ENCODE measurements around the gene PLIN4.
"Not testable (repeated sequence)": the region's sequence is repeated elsewhere in the genome, so short reads cannot be mapped to it uniquely, and the experiment has no call there.

The PLIN4 gene

DNA sequence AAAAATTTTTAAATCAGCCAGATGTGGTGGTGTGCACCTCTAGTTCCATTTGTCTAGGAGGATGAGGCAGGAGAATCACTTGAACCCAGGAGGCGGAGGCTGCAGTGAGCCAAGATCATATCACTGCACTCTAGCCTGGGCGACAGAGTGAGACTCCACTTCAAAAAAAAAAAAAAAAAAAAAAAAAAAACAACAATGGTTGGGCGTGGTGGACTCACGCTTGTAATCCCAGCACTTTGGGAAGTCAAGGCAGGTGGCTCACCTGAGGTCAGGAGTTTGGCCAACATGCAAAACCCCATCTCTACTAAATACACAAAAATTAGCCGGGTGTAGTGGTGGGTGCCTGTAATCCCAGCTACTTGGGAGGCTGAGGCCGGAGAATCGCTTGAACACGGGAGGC lies 9.1 kb upstream of the PLIN4 start:
- DNase-seq (ENCODE audit: low spot score) = not testable (repeated sequence)

DNA sequence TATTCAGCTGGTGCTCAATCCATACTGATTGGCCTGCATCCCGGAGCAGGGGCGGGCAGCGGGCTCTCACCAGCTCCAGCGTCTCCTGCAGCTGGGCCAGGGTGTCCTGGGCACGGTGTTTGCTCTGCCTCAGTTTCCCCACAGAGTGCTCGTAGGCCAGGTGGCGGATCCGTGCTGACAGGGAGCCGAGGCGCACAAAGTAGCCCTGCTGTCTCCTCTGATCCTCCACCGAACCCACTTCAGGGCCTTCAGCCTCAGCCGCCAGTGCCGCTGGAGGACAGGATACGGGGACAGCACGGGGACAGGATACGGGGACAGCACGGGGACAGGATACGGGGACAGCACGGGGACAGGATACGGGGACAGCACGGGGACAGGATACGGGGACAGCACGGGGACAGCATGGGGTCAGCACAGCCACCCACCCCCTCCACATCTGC lies 7.3 kb upstream of the PLIN4 start:
- DNase-seq (ENCODE audit: low spot score) = no peak

DNA sequence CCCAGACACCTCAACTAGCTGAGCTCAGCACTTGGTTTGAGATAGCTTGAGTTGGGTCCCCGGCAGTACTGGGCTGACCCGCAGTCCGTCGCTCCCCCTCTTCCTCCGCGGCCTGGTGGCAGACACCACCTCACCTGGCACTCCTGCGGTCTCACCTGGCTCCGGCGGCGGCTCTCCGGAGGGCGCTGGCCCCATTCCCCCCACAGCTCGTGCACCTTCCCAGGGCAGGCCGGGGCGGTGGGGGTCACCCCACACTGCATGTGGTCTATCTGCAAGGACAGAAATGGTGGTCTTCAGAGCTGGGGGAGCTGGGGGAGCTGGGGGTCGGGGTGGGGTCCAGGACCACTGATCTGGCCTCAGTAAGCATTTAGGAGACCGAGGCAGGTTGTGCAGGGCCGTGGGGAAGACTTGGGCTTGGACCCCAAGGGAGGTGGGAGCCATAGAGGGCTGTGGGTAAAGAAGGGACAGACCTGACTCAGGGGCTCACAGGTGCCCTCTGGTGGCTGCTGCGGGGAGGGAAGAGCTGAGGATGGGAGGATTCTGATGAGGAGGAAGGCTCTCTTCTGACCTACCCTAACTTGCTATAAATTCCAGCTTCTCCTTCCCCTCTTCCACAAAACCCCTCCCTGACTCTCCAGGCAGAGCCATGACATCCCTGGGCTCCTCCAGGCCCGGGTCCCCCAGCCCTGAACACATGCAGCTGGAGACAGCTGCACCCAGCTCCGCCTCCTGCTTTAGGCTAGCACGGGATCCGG lies 6.7 kb upstream of the PLIN4 start:
- peak; percentile 76 for DNase-seq (ENCODE audit: low spot score)

DNA sequence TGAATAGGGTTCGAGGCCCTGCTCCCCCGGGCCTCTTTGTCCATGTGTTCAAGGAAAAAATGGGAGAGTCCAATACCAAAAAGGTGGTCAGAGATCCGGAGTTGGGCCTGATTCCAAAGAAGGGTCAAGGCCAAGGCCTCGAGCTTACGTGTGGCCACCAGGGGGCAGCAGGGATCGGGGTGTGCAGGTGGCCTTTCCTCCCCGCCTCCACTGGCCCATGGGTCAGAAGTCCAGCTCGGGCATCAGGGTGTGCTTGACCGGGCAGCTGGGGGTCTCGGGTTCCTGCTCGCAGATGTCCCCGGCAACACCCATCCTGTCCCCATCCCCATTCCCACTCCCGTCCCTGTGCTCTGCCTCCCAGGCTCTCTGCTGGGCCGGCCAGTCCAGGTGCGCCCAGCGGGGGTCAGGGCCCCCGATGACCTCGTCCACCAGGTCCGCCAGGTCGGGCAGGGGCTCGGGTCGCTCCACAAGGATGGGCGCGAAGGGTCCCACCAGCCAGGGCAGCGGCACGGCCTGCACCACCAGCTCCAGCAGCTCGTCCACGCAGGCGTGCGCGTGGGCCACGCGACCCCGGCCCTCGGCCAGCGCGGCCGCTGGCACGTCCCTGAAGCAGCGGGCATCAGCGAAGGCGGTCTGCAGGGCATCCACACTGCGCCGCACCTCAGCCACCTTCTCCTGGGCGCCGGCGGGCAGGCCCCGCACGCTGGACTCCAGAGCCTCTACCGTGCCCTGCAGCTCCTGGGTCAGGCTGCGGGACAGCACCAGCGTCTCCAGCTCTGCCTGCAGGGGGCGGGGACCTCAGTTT lies 5.2 kb upstream of the PLIN4 start:
- DNase-seq (ENCODE audit: low spot score) = peak; percentile 72

DNA sequence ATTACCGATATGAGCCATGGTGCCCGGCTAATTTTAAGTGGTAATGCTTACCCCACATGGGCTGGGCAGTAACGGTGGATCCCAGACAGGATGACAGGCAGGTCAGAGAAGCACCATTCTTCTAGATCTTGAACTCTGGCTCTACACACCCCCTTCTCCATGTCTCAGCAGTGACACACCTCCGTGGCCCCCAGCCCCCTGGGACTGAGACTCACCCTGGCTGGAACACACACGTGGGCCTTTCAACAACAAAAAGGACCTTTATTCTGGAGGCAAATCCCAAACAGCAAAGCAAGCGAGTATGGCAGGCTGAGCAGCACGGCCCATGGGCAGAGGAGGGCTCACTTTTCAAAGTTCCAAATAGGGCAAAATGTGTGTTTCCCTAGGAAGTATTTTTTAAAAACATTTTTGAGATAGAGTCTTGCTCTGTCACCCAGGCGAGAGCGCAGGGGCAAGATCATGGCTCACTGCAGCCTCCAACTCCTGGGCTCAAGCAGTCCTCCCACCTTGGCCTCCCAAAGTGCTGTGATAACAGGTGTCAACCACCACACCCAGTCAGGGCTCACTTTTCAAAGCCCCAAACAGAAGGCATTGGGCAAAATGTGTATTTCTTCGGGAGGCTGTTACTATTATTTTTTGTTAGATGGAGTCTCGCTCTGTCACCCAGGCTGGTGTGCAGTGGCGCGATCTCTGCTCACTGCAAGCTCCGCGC lies 4.2 kb upstream of the PLIN4 start:
- DNase-seq (ENCODE audit: low spot score) = no peak

DNA sequence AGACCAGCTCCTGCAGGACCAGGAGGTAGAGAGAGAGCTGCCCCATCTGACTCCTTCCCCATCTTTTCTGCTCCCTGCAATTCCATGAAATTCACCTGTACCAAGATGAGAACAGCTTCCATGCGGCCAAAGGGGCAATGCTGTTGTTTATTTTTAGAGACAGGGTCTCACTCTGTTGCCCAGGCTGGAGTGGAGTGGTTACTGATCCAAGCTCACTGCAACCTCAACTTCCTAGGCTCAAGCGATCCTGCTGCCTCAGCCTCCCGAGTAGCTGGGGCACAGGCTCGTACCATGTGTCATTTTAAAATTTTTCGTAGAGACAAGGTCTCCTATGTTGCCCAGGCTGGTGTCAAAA lies 3.6 kb upstream of the PLIN4 start:
- DNase-seq (ENCODE audit: low spot score) = no peak

DNA sequence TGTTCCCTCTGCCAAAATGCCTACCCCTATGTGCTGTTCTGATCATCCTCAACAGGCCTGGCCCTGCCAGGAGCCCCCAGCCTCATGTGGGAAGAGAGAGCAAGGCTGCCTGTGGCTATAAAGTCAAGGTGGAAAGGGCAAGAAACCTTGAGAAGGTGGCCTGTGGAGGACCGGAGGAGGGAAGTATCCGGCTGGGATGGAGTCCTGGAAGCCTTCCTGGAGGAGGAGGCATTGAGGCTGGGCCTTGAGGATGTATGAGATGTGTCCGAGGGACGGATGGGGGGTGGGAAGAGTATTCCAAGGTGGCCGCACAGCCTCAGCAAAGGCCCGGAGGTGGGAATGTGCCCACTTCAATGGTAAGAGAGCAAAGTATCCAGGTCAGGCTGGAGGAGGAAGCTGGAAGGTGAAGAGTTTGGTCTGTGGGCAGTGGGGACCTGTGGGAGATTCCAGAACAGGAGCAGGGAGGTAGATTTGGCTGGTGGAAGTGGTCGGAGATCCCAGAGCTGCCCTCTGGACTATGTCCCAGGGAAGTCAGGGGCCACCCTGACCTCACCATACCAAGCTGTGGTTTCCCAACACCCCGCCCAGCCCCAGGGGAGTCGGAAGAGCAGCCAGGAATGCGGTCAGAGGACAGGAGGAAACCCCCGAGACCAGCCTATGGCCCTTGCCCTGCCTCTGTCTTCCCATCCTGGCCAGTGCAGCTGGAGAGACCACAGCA lies 3.0 kb upstream of the PLIN4 start:
- no peak for DNase-seq (ENCODE audit: low spot score)

DNA sequence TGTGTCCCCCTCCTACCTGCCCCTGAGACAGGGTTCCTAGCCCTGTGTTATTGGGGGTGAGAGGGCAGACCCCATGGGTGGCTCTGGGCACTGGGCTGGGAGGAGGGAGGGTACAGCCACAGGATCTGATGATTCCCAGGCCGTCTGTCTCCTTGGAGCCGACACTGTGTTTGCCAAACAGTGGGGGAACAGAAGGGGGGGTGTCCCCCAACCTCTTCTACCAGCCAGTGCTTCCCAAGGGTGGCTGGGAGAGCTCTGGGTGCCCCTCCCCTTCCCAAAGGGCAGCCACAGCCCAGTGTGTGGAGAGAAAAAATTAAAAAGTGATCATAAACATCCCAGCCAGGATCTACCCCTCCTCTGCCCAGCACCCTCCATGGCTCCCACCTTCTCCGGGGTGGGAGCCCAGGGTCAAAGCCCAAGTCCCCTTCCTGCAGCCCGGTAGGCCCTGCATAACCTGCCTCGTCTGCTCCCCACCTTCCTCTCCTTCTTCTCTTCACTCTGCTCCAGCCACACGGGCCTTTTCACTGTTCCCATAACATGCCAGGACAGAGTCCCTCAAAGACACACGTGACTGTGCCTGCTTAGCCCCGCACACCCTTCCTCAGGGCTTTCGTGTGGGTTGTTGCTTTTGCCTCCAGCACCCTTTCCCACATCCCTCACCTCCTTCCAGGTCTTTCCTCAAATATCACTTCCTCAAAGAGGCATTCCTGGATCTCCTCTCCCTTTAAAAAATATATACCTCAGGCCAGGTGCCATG lies 1.4 kb upstream of the PLIN4 start:
- DNase-seq (ENCODE audit: low spot score) = no peak

DNA sequence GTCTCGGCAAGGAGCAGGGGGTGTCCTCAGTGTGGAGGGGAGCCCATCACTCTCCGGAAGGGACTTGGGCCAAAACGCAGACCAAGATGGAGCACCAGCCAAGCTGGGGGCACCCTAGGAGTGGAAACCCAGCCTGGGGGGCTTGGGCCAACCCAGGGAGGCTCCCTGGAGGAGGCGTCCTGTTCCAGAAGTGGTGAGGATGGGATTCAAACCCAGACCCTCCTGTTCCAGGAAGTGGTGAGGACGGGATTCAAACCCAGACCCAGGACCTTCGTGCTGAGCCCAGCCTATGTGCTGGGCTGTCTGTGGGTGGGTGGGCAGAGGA lies 848 bp upstream of the PLIN4 start:
- DNase-seq (ENCODE audit: low spot score) = no peak

DNA sequence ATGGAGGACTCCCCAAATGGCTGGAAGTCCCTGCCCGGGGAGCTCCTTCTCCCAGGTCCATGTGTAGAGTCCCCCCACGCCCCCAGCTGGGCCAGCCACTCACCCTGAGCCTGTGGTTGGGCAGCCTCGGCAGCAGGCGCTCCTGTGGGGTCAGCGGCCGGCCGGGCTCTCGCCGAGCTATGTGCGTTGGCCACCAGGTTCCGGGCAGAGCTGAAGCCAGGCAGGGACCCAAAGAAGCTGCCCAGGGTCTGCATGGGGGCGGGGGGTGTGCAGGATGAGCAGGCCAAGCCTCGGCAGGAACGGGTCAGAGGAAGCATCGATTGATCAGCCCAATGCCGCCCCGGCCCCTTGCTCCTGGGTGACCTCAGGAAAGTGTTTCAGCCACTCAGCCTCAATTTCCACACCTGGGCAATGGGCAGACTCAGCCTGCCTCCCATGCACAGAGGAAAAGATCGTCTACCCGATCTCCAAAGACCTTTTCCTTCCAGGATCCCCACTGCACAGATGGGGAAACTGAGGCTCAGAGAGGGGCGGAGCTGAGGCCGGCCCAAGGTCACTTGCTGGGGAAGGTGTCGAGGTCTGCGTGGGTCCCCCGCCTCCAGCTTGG lies 732 bp downstream of the PLIN4 start:
- no peak for DNase-seq (ENCODE audit: low spot score)

DNA sequence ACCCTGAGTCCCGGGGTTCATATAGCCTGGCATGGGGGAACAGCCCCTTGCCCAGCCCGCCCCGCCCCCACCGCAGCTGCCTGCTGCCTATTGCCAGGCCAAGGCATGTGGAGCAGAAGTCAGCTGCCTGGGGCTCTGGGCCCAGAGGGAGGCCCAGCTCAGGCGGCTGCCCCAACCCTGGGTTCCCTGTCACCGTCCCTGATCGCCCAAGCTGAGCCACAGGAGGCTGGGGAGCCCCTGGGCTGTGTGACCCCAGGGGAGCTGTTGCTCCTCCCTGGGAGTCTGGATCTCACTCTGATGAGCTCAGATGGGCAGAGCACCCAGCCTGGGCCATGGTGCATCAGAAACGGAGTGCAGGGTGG lies 1.4 kb downstream of the PLIN4 start:
- DNase-seq (ENCODE audit: low spot score) = no peak

DNA sequence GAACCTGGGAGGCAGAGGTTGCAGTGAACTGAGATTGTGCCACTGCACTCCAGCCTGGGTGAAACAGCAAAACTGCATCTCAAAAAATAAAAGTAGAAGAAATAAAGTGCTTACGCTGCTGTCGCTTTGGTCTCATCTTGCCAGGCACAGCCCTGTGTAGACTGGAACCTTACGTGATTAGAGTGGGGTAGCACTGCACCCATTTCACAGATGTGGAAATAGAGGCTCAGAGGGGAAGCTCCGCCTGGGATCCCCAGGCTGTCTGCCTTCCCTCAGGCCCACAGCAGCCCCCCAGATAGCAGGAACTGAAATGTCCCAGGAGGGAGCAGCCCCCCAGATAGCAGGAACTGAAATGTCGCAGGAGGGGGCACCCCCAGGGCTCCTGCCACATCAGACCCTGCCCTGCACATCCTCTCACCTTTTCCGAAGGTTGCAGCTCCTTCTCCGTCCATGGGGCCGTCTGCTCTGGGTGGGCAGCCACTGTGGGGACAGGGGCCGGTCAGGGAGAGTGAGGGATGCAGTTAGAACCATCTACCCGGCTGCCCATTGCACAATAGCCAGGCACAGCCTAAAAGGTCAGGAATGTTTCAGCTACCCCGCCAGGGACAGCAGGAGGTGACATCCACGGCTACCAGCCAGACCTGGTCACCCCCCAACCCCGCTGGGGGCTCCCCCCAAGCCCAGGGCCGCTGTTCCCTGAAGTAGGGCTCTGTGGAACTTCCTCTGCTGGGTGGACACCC lies 1.9 kb downstream of the PLIN4 start:
- no peak for DNase-seq (ENCODE audit: low spot score)

DNA sequence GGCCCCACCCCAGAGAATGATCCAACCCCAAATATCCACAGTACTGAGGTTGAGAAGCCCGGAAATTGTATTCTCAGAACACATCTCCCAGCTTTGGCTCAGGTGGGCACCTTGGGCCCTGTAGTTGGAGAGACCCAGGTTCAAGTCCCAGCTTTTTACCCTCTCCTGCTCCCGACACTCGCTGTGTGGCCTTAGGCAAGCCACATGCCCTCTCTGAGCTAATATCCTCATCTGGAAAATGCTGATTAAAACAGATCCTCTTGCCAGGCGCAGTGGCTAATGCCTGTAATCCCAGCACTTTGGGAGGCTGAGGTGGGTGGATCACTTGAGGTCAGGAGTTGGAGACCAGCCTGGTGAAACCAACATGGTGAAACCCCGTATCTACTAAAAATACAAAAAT lies 2.6 kb downstream of the PLIN4 start:
- DNase-seq (ENCODE audit: low spot score) = no peak

DNA sequence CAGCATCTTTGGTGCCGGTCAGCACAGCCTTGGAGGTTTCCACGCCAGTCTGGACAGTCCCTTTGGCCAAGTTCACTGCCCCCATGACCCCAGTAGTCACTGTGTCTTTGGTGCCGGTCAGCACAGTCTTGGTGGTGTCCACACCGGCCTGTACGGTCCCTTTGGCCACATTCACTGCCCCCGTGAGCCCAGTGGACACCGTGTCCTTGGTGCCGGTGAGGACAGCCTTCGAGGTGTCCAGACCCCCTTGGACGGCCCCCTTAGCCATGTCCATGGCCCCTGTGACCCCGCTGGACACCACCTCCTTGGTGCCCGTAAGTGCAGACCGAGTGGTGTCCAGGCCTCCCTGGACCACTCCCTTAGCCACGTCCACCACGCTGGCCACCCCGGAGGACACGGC lies 5.0 kb downstream of the PLIN4 start:
- no peak for DNase-seq (ENCODE audit: low spot score)

DNA sequence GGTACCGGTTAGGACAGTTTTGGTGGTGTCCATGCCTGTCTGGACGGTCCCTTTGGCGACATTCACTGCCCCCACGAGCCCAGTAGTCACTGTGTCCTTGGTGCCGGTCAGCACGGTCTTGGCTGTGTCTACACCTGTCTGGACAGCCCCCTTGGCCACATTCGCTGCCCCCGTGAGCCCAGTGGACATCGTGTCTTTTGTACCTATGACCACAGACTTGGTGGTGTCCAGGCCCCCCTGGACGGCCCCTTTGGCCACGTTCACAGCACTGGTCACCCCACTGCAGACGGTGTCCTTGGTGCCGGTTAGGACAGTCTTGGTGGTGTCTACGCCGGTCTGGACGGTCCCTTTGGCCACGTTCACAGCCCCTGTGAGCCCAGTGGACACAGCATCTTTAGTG lies 6.2 kb downstream of the PLIN4 start:
- no peak for DNase-seq (ENCODE audit: low spot score)

DNA sequence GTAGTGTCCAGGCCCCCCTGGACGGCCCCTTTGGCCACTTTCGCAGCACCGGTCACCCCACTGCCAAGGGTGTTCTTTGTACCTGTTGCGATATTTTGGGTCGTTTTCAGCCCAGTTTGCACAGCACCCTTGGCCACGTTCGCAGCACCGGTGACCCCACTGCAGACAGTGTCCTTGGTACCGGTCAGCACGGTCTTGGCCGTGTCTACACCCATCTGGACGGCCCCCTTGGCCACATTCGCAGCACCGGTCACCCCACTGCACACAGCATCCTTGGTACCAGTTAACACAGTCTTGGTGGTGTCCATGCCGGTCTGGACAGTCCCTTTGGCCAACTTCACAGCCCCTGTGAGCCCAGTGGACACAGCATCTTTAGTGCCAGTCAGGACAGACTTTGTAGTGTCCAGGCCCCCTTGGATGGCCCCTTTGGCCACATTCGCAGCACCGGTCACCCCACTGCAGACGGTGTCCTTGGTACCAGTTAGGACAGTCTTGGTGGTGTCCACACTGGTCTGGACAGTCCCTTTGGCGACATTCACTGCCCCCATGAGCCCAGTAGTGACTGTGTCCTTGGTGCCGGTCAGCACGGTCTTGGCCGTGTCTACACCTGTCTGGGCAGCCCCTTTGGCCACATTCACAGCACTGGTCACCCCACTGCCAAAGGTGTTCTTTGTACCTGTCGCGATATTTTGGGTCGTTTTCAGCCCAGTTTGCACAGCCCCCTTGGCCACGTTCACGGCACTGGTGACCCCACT lies 6.8 kb downstream of the PLIN4 start:
- no peak for DNase-seq (ENCODE audit: low spot score)

DNA sequence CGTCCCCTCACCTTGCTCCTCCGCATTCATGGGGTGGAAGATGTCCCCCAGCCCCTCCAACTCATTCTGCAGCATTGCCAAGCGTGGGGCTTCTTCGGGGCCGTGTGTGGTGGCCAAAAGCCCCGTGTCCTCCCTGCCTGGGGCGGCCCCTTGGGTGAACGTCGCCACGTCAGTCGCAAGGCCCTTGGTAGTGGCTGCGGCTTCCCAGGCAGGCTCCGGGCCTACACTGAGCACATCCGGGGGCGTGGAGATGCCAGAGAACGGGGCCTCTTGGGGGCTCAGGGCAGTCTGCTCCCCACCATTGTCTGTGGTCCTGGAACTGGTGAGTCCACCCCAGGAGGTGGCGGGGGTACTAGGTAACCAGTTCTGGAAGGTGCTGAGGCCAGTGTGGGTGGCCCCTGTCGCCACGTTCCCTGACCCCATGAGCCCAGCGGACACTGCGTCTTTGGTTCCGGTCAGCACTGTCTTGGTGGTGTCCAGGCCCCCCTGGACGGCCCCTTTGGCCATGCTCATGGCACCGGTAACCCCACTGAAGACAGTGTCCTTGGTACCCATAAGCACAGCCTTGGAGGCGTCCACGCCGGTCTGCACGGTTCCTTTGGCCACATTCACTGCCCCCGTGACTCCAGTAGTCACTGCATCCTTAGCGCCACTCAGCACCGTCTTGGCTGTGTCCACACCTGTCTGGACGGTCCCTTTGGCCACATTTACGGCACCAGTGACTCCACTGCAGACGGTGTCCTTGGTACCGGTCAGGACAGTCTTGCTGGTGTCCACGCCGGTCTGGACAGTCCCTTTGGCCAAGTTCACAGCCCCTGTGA lies 7.6 kb downstream of the PLIN4 start:
- no peak for DNase-seq (ENCODE audit: low spot score)

DNA sequence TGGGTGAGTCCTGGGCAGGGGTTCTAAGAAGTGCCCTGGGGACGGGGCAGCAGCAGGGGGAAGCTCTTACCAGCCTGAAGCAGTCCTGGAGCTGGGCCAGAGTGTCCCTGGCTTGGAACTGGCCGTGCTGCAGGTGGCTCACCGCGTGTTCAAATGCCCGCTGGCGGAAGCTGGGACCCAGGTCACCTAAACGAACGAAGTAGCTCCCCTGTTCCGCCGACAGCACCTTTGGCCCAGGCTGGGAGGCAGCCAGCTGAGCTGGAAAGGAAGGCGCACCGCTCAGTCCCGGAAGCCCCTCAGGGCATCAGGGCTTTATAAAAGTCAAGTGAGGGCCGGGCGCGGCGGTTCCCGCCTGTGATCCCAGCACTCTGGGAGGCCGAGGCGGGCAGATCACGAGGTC lies 9.6 kb downstream of the PLIN4 start:
- DNase-seq (ENCODE audit: low spot score) = no peak

DNA sequence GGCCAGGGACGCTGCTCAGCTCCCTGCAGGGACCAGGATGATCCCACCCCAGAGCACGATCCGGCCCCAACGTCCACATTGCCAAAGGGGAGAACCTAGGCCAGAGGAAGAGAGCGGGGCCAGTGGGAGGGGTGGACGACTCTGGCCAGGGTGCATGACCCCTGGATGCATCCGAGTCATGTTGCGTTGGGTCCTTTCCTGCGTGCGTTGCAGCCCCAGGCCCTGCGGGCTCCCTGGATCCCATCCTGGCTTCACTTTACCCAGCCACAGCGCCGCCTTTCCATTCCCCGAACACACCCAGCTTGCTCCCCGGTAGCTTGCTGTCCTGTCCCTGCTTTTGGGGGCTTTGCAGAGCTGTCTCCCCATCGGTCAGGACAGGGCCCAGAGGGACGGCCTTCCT lies 10.5 kb downstream of the PLIN4 start:
- no peak for DNase-seq (ENCODE audit: low spot score)
